Astrocyte (in vitro differentiated cells and primary cell): Measurements from ENCODE around the gene CARS2. TPM values are rescaled to one million over a fixed set of nuclear protein-coding genes. Genes with fewer than 3 reads are reported as not detected.

Source experiments
- DNase-seq: peaks from one replicate; pipeline ENCODE4 v3.0.0-alpha.2; 2010; ENCODE audit warnings: low read depth
- FAIRE-seq: peaks from 2 replicates; lab custom pipeline; 2011; peaks lifted over from hg19 to GRCh38; lab: Jason Lieb, UNC
- H2AFZ ChIP-seq: 2 replicates; pipeline ENCODE4 v1.6.0; 2012; ENCODE audit warnings: low read depth, low read length, inconsistent platforms
- H3K27ac ChIP-seq: 2 replicates; pipeline ENCODE4 v1.5.1; 2011; ENCODE audit warnings: low read depth, low read length, inconsistent platforms
- H3K27me3 ChIP-seq: 2 replicates; pipeline ENCODE4 v1.6.0; 2011; ENCODE audit warnings: low read length, inconsistent platforms; ENCODE audit not compliant: insufficient read depth
- H3K36me3 ChIP-seq: 2 replicates; pipeline ENCODE4 v1.5.1; 2011; ENCODE audit warnings: low read length, inconsistent platforms; ENCODE audit not compliant: insufficient read depth
- H3K4me1 ChIP-seq: 2 replicates; pipeline ENCODE4 v1.5.1; 2011; ENCODE audit warnings: low read length, inconsistent platforms; ENCODE audit not compliant: insufficient read depth
- H3K4me2 ChIP-seq: 2 replicates; pipeline ENCODE4 v1.6.0; 2012; ENCODE audit warnings: low read length, inconsistent platforms
- H3K4me3 ChIP-seq: 2 replicates; pipeline ENCODE4 v1.5.1; 2011; ENCODE audit warnings: low read depth, mild to moderate bottlenecking, low read length, inconsistent platforms; ENCODE audit not compliant: insufficient read depth
- H3K79me2 ChIP-seq: 2 replicates; pipeline ENCODE4 v1.6.0; 2012; ENCODE audit warnings: mild to moderate bottlenecking, low read length, inconsistent platforms; ENCODE audit not compliant: insufficient read depth
- H3K9ac ChIP-seq: 2 replicates; pipeline ENCODE4 v1.6.0; 2012; ENCODE audit warnings: mild to moderate bottlenecking, low read length, inconsistent platforms
- H3K9me3 ChIP-seq: 2 replicates; pipeline ENCODE4 v1.5.1; 2012; ENCODE audit warnings: low read depth, mild to moderate bottlenecking, low read length, inconsistent platforms; ENCODE audit not compliant: insufficient read depth
- H4K20me1 ChIP-seq: 2 replicates; pipeline ENCODE4 v1.6.0; 2012; ENCODE audit warnings: low read length, inconsistent platforms; ENCODE audit not compliant: insufficient read depth
- H3K27ac Mint-ChIP-seq: one replicate; pipeline ENCODE4 v1.8.0; 2021; ENCODE audit warnings: mild to moderate bottlenecking, mixed read lengths; ENCODE audit not compliant: unreplicated experiment
- H3K27me3 Mint-ChIP-seq: one replicate; pipeline ENCODE4 v1.8.0; 2021; ENCODE audit warnings: low read depth, mixed read lengths; ENCODE audit not compliant: unreplicated experiment
- H3K36me3 Mint-ChIP-seq: one replicate; pipeline ENCODE4 v1.8.0; 2021; ENCODE audit warnings: low read depth, mixed read lengths; ENCODE audit not compliant: unreplicated experiment
- H3K4me1 Mint-ChIP-seq: one replicate; pipeline ENCODE4 v1.8.0; 2021; ENCODE audit warnings: low read depth, mixed read lengths; ENCODE audit not compliant: unreplicated experiment
- H3K4me3 Mint-ChIP-seq: one replicate; pipeline ENCODE4 v1.8.0; 2021; ENCODE audit warnings: mild to moderate bottlenecking, moderate library complexity, mixed read lengths; ENCODE audit not compliant: unreplicated experiment
- H3K9me3 Mint-ChIP-seq: one replicate; pipeline ENCODE4 v1.8.0; 2021; ENCODE audit warnings: mild to moderate bottlenecking, mixed read lengths; ENCODE audit not compliant: unreplicated experiment
- CTCF ChIP-seq: IDR thresholded peaks from 2 replicates; pipeline ENCODE4 v1.5.1; 2011; ENCODE audit warnings: low read depth, mild to moderate bottlenecking, inconsistent platforms, low read length, moderate library complexity; ENCODE audit not compliant: insufficient read depth
- EZH2 ChIP-seq: IDR thresholded peaks from 2 replicates; pipeline ENCODE4 v1.6.1; 2012; ENCODE audit warnings: mild to moderate bottlenecking, low read length, inconsistent platforms; ENCODE audit not compliant: insufficient read depth
- total RNA-seq: library from RNA; stranded (reverse); gene quantifications from 2 replicates; pipeline ENCODE4 v1.2.1, GENCODE V29; 2021

CARS2 gene
- total RNA-seq, 1 donor from 2014 or later, result 51.4 TPM

GRCh38 chr13:110597041-110597689 is 108.8 kb downstream of the CARS2 start:
- Histone ChIP-seq H2AFZ (no peak overlapping the region), H3K27ac (no peak overlapping the region), H3K36me3 (no peaks in the 10 kb centered on the region), H3K4me3 (no peak overlapping the region), H3K9ac (no peak overlapping the region), H3K4me1 (no peaks in the 10 kb centered on the region), H4K20me1 (no peaks in the 10 kb centered on the region), H3K27me3 (peaks cover 2% of the 10 kb centered on the region), H3K4me2 (no peak overlapping the region), H3K79me2 (no peaks in the 10 kb centered on the region), H3K9me3 (no peaks in the 10 kb centered on the region)
- H3K27ac Mint-ChIP-seq, result no peak overlapping the region
- no peak for TF ChIP-seq EZH2
- TF ChIP-seq CTCF, result no peak
- DNase-seq (no peak), FAIRE-seq (no peak)
- H3K4me3 Mint-ChIP-seq, result no peak overlapping the region
- H3K27me3 Mint-ChIP-seq, result peaks cover 4% of the 10 kb centered on the region
- H3K36me3 Mint-ChIP-seq, result no peaks in the 10 kb centered on the region
- no peaks in the 10 kb centered on the region for H3K9me3 Mint-ChIP-seq
- peaks cover 2% of the 10 kb centered on the region for H3K4me1 Mint-ChIP-seq

- DNase-seq (peak; percentile 39), FAIRE-seq (peak; percentile 94)
- Histone ChIP-seq H3K9ac (no peak overlapping the region), H3K79me2 (no peaks in the 10 kb centered on the region), H3K27me3 (no peaks in the 10 kb centered on the region), H3K4me1 (no peaks in the 10 kb centered on the region), H3K36me3 (no peaks in the 10 kb centered on the region), H3K4me2 (no peak overlapping the region), H3K27ac (no peak overlapping the region), H3K4me3 (no peak overlapping the region), H4K20me1 (no peaks in the 10 kb centered on the region), H2AFZ (no peak overlapping the region), H3K9me3 (no peaks in the 10 kb centered on the region)
- Mint-ChIP-seq H3K27me3 (peaks cover 1% of the 10 kb centered on the region), H3K9me3 (no peaks in the 10 kb centered on the region), H3K4me1 (no peaks in the 10 kb centered on the region), H3K27ac (no peak overlapping the region), H3K36me3 (no peaks in the 10 kb centered on the region), H3K4me3 (no peak overlapping the region)
- peak; percentile 51 for TF ChIP-seq CTCF
- TF ChIP-seq EZH2, result no peak
Observed at GRCh38 chr13:110593430-110594130, 112.3 kb downstream of the CARS2 start.

GRCh38 chr13:110592665-110593064 is 113.3 kb downstream of the CARS2 start:
- Mint-ChIP-seq H3K4me3 (no peak overlapping the region), H3K36me3 (no peaks in the 10 kb centered on the region), H3K27ac (no peak overlapping the region), H3K9me3 (no peaks in the 10 kb centered on the region), H3K27me3 (peaks cover 1% of the 10 kb centered on the region), H3K4me1 (no peaks in the 10 kb centered on the region)
- DNase-seq (no peak), FAIRE-seq (no peak)
- H3K4me3 ChIP-seq, result no peak overlapping the region
- H3K9me3 ChIP-seq, result no peaks in the 10 kb centered on the region
- no peaks in the 10 kb centered on the region for H3K4me1 ChIP-seq
- no peak overlapping the region for H3K9ac ChIP-seq
- no peak overlapping the region for H3K27ac ChIP-seq
- no peaks in the 10 kb centered on the region for H3K36me3 ChIP-seq
- no peak overlapping the region for H3K4me2 ChIP-seq
- H4K20me1 ChIP-seq, result no peaks in the 10 kb centered on the region
- no peak overlapping the region for H2AFZ ChIP-seq
- no peaks in the 10 kb centered on the region for H3K27me3 ChIP-seq
- TF ChIP-seq EZH2 (no peak), CTCF (no peak)
- H3K79me2 ChIP-seq, result no peaks in the 10 kb centered on the region
